HepG2 (cell line): ENCODE measurements around the gene FGF21. TPM values are rescaled to one million over a fixed set of nuclear protein-coding genes. Genes with fewer than 3 reads are reported as not detected.
A peak's percentile ranks its signal among the peaks of the same experiment; 100 is the strongest.

Experiments used
- ATAC-seq: fragments of 200-7000 bp; cut with Tn5 transposase; 3 replicates; pipeline ENCODE4 v1.9.1; 2020; ENCODE audit warnings: mild to moderate bottlenecking, moderate library complexity
- BruUV-seq: library from RNA; stranded (reverse); fragments of 400-500 nt; replicated peaks from 2 replicates; lab custom pipeline; 2021; lab: Mats Ljungman, UMichigan
- CTCF ChIA-PET: fragments of 300-600 bp; formaldehyde crosslinking; extraction: SDS; loops from one replicate; lab custom pipeline; 2021; ENCODE audit warnings: low total read pairs, inconsistent platforms, low intra/inter-chr PET ratio; lab: Yijun Ruan, JAX
- POLR2A ChIA-PET: fragments of 350-600 bp; sonication (Branson Sonifier 250); formaldehyde crosslinking; loops from one replicate; lab custom pipeline; 2020; ENCODE audit warnings: antibody characterized with exemption, inconsistent platforms; lab: Yijun Ruan, JAX
- DNase-seq: peaks from one replicate; pipeline ENCODE4 v3.0.0-alpha.2; 2015; ENCODE audit warnings: low spot score
- FAIRE-seq: peaks from 3 replicates; lab custom pipeline; 2011; peaks lifted over from hg19 to GRCh38; lab: Jason Lieb, UNC
- H2AFZ ChIP-seq: one replicate; pipeline ENCODE4 v1.6.1; 2011; ENCODE audit warnings: low read length, inconsistent platforms
- H3K27ac ChIP-seq: fragments of 300-600 bp; 3 replicates; pipeline ENCODE4 v1.8.0; 2011; ENCODE audit warnings: mixed run types, mild to moderate bottlenecking, mixed read lengths, low read length, inconsistent platforms; ENCODE audit not compliant: insufficient read depth; ENCODE audit errors: extremely low read length
- H3K27me3 ChIP-seq, 2 experiments: fragments of 200-600 bp in 1 of 2; 2 replicates in 1 of 2; 3 replicates in 1 of 2; pipeline versions ENCODE4 v1.6.0 to v1.8.0; 2011; ENCODE audit warnings: low read length in 2 of 2, mild to moderate bottlenecking in 2 of 2, moderate library complexity in 2 of 2, inconsistent platforms in 1 of 2; ENCODE audit not compliant: insufficient read depth in 2 of 2, control insufficient read depth in 1 of 2
- H3K36me3 ChIP-seq, 2 experiments: fragments of 200-600 bp in 1 of 2; replicated peaks in 1 of 2; 2 replicates in 1 of 2; 3 replicates in 1 of 2; pipeline versions ENCODE4 v1.5.1 to v1.8.0; 2011; ENCODE audit warnings: low read length in 2 of 2, inconsistent platforms in 1 of 2; ENCODE audit not compliant: insufficient read depth in 2 of 2, control insufficient read depth in 1 of 2
- H3K4me1 ChIP-seq: 2 replicates; pipeline ENCODE4 v1.5.1; 2012; ENCODE audit warnings: low read length, inconsistent platforms; ENCODE audit not compliant: insufficient read depth
- H3K4me2 ChIP-seq: 2 replicates; pipeline ENCODE4 v1.6.0; 2011; ENCODE audit warnings: low read depth, low read length, inconsistent platforms
- H3K4me3 ChIP-seq, 3 experiments: fragments of 200-600 bp in 1 of 3; sonication (generic), shearing (Covaris generic) in 1 of 3; replicated peaks in 1 of 3; 2 replicates each; pipeline ENCODE4 v1.5.1; 2011 to 2016; ENCODE audit warnings: low read length in 3 of 3, inconsistent platforms in 2 of 3, low read depth in 2 of 3, mild to moderate bottlenecking in 2 of 3, control low read depth in 1 of 3, mixed read lengths in 1 of 3; ENCODE audit not compliant: insufficient read depth in 1 of 3
- H3K79me2 ChIP-seq: one replicate; pipeline ENCODE4 v1.6.1; 2011; ENCODE audit warnings: low read length, inconsistent platforms; ENCODE audit not compliant: insufficient read depth
- H3K9ac ChIP-seq: 2 replicates; pipeline ENCODE4 v1.6.0; 2011; ENCODE audit warnings: mild to moderate bottlenecking, low read depth, low read length, inconsistent platforms; ENCODE audit not compliant: insufficient read depth
- H3K9me3 ChIP-seq: 2 replicates; pipeline ENCODE4 v1.5.1; 2012; ENCODE audit warnings: mild to moderate bottlenecking, low read length
- H4K20me1 ChIP-seq: 2 replicates; pipeline ENCODE4 v1.6.0; 2011; ENCODE audit warnings: inconsistent platforms, mild to moderate bottlenecking, low read length, moderate library complexity; ENCODE audit not compliant: insufficient read depth
- ATF4 ChIP-seq, 2 experiments: fragments of 450-650 bp in 1 of 2; sonication (generic) in 1 of 2; formaldehyde crosslinking; IDR thresholded peaks; 2 replicates each; pipeline versions ENCODE4 v1.5.0 to v1.8.0; 2020 to 2022; ENCODE audit warnings: mild to moderate bottlenecking in 1 of 2, missing genetic modification reagents in 1 of 2
- BHLHE40 ChIP-seq: IDR thresholded peaks from 2 replicates; pipeline ENCODE4 v1.6.1; 2011; ENCODE audit warnings: low read length, improper control_type of control experiment
- ELF3 ChIP-seq: IDR thresholded peaks from 2 replicates; pipeline ENCODE4 v1.6.1; 2016; ENCODE audit warnings: missing genetic modification reagents, missing compliant biosample characterization
- ESRRA ChIP-seq: sonication (generic); formaldehyde crosslinking; IDR thresholded peaks from 2 replicates; pipeline ENCODE4 v1.5.1; 2020; ENCODE audit warnings: mild to moderate bottlenecking, low read depth, missing genetic modification reagents
- FOXP4 ChIP-seq: sonication (generic); formaldehyde crosslinking; IDR thresholded peaks from 2 replicates; pipeline ENCODE4 v1.4.0; 2020; ENCODE audit warnings: missing genetic modification reagents
- KAT8 ChIP-seq: IDR thresholded peaks from 2 replicates; pipeline ENCODE4 v1.6.1; 2016; ENCODE audit warnings: missing genetic modification reagents, missing compliant biosample characterization
- SAP130 ChIP-seq: IDR thresholded peaks from 2 replicates; pipeline ENCODE4 v1.6.1; 2016; ENCODE audit warnings: low read depth
- SNAPC4 ChIP-seq: sonication (generic); formaldehyde crosslinking; IDR thresholded peaks from 2 replicates; pipeline ENCODE4 v1.4.0; 2020; ENCODE audit warnings: mild to moderate bottlenecking, missing genetic modification reagents
- SOX6 ChIP-seq, 2 experiments: fragments of 450-650 bp in 1 of 2; sonication (generic) in 1 of 2; formaldehyde crosslinking in 1 of 2; IDR thresholded peaks; 2 replicates each; pipeline versions ENCODE4 v1.4.0 to v1.6.1; 2017 to 2020; ENCODE audit warnings: antibody characterized with exemption in 1 of 2, mild to moderate bottlenecking in 1 of 2, missing genetic modification reagents in 1 of 2
- STAG1 ChIP-seq: sonication (generic); formaldehyde crosslinking; IDR thresholded peaks from 2 replicates; pipeline ENCODE4 v1.4.0; 2020; ENCODE audit warnings: missing genetic modification reagents
- ZNF296 ChIP-seq: sonication (generic); formaldehyde crosslinking; conservative IDR thresholded peaks from 2 replicates; pipeline ENCODE4 v1.5.0; 2020; ENCODE audit warnings: mild to moderate bottlenecking, missing genetic modification reagents
- ZNF3 ChIP-seq: IDR thresholded peaks from 2 replicates; pipeline ENCODE4 v1.7.0; 2017; ENCODE audit warnings: inconsistent platforms
- ZNF580 ChIP-seq: IDR thresholded peaks from 2 replicates; pipeline ENCODE4 v1.6.1; 2016; ENCODE audit warnings: low read depth, borderline replicate concordance
- ZNF652 ChIP-seq: IDR thresholded peaks from 2 replicates; pipeline ENCODE4 v1.6.1; 2016; ENCODE audit warnings: low read depth, borderline replicate concordance
- whole genome bisulfite sequencing: methylation state at CpG from one replicate; pipeline ENCODE4 v1.1.6; 2017; ENCODE audit warnings: low lambda C conversion rate; 5-methylcytosine and 5-hydroxymethylcytosine counted together
- in situ Hi-C: cut with HindIII; loops from 2 replicates; pipeline ENCODE4 v1.10.0; 2017; ENCODE audit warnings: low pct_unique_long_range_greater_than_20kb; ENCODE audit not compliant: extremely low pct_ligation_motif_present
- intact Hi-C: fragments of 100-400 bp; cut with micrococcal nuclease; formaldehyde crosslinking; loops from one replicate; pipeline ENCODE4 v1.10.0; 2022; ENCODE audit not compliant: unreplicated experiment
- polyA plus RNA-seq, 8 experiments: library from polyadenylated mRNA; depleted of rRNA in 3 of 8; stranded (reverse) in 7 of 8; unstranded in 1 of 8; fragments of >200 nt; fragmentation: Illumina TruSeq in 4 of 8; extraction: Trizol in 4 of 8; gene quantifications; 2 replicates each; pipeline versions ENCODE4 v1.2.1 to v1.2.3, GENCODE V29; 2011 to 2016; ENCODE audit warnings: low read depth in 4 of 8, missing spikeins in 1 of 8, mixed read lengths in 1 of 8; ENCODE audit not compliant: insufficient read depth in 1 of 8
- total RNA-seq, 5 experiments: library from RNA; depleted of rRNA; stranded (reverse); fragments of >200 nt; fragmentation: Illumina TruSeq; extraction: Trizol; gene quantifications; 2 replicates each; pipeline ENCODE4 v1.2.3, GENCODE V29; 2016; ENCODE audit warnings: low read depth in 1 of 5

FGF21 gene
- total and polyA plus RNA-seq, 2 of the 13 experiments (the other 11 are each of a cell fraction or from before 2014, with no cell fraction given) = 0.17 TPM; not detected in 1

GRCh38 chr19:48784527-48784926 lies 29.2 kb downstream of the FGF21 start:
- H3K4me3 ChIP-seq = no peak overlapping the region
- no peaks in the 10 kb centered on the region; a peak in 1 of 5 replicates for H3K27me3 ChIP-seq
- H3K9ac ChIP-seq = no peak overlapping the region
- peak overlapping the region; percentile 41; the same call in 1 of the 2 replicates for H3K4me2 ChIP-seq
- POLR2A ChIA-PET = interaction anchor here (0.8 to 1.6 kb wide), 5 partner anchors 11 to 64 kb away, joined by 3 to 4 read pairs (median 4); no protein-coding TSS in a partner anchor
- no peaks in the 10 kb centered on the region for H4K20me1 ChIP-seq
- WGBS = 13% methylated on average over 5 of the region's 5 CpGs
- DNase-seq (no peak), FAIRE-seq (no peak), ATAC-seq (peak; percentile 76)
- no peaks in the 10 kb centered on the region for H3K79me2 ChIP-seq
- intact Hi-C loops = loop anchor here (1.0 to 10.0 kb wide), 2 partner anchors 109 to 180 kb away; partner anchors contain the start of gene FTL
- BruUV-seq = no TSS peak
- no peak overlapping the region for H3K27ac ChIP-seq
- H3K36me3 ChIP-seq = no peaks in the 10 kb centered on the region
- CTCF ChIA-PET = interaction anchor here (1.3 kb wide), 1 partner anchor 46 kb away, joined by 6 read pairs; no protein-coding TSS in a partner anchor
- in situ Hi-C loops = loop anchor here (10.0 kb wide), 1 partner anchor 110 kb away; the partner anchor contains the start of gene NTN5
- H3K9me3 ChIP-seq = no peaks in the 10 kb centered on the region
- H3K4me1 ChIP-seq = peaks cover 37% of the 10 kb centered on the region
- H2AFZ ChIP-seq = no peak overlapping the region
- 0 out of 2 replicates have a peak, but pooled peaks have one; percentile 18 for TF ChIP-seq ZNF652 (CRISPR knock-in tag)
- TF ChIP-seq FOXP4 (CRISPR knock-in tag) = peak; percentile 35; the same call in 1 of the 2 replicates
- no peak for TF ChIP-seq ZNF296
- TF ChIP-seq ATF4 (CRISPR knock-in tag; IDR thresholded peaks at IDR 0.05) = no peak
- TF ChIP-seq ZNF580 = 0 out of 2 replicates have a peak, but pooled peaks have one; percentile 27
- 0 out of 2 replicates have a peak, but pooled peaks have one; percentile 29 for TF ChIP-seq SAP130
- TF ChIP-seq BHLHE40 = peak; percentile 85
- no peak for TF ChIP-seq ZNF3 (CRISPR knock-in tag)
- TF ChIP-seq ESRRA (CRISPR knock-in tag) = no peak
- no peak for TF ChIP-seq SOX6 (IDR thresholded peaks at IDR 0.05)
- peak; percentile 17; the same call in 1 of the 2 replicates for TF ChIP-seq SOX6 (CRISPR knock-in tag; IDR thresholded peaks at IDR 0.05)
- no peak for TF ChIP-seq SNAPC4
- peak; percentile 85 for TF ChIP-seq STAG1 (CRISPR knock-in tag)
- TF ChIP-seq ELF3 (CRISPR knock-in tag) = 0 out of 2 replicates have a peak, but pooled peaks have one; percentile 25
- TF ChIP-seq KAT8 (CRISPR knock-in tag) = 0 out of 2 replicates have a peak, but pooled peaks have one; percentile 38
